ENCODE results near the gene JMJD1C. TPM values are rescaled to one million over a fixed set of nuclear protein-coding genes. Genes with fewer than 3 reads are reported as not detected.

Gene JMJD1C
- total and polyA plus RNA-seq, 12 donors = 36.0 to 124 (median 57.2) TPM

DNA sequence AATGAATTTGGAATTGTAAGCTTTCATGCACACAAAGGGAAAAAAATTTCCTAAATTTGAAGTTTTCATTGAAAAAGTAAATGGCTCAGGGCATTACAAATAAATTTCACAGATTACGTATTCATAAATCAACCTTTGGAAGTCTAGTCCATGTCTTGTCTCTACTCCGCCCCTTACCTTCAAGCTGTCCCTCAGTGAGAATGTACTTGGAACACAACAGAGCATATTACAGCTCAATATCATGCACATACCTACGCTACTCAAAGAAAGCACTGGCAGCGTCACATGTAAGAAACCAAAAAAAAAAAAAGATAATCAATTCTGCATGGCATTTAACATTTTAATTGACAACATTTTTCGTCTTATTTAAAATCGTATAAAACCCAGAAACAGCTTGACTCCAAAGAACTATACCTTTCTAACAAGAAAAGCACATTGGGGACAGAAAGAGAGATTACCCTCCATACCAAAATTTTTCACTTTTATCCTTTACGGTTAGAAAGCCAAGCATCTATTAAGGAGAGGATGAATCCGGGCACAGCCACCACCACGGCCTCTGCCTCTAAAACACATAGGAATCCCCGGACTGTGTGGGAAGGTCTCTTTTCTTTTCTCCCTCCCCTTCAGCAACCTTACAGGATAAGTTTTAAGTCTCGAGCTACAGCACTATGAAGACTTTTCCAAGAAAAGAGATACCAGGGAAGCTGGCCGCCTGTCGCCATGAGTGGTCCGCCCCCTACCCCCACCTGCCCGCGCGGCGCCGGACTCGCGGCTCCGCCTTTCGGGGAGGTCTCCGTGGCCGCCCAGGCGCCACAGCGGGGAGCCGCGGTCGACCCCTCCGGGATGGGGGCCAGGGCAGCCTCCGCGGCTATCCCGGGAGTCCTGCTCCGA lies 1.1 kb downstream of the JMJD1C start:
- WGBS, 4 donors = 7 to 18% (median 8%) methylated on average over 12 to 35 of the region's 35 CpGs

DNA sequence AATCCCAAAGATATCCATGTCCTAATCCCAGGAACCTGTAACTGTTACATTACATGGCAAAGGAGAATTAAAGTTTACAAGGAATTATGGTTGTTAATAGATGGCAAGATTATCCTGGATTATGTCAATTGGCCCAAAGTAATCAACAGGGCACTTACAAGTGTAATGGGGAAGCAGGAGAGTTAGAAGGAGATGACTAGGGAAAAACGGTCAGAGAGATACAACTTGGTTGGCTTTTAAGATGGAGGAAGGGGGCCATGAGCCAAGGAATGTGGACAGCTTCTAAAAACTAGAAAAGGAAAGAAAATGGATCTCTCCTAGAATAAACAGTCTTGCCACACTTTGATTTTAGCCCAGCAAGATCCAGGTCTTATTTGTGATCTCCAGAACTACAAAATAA lies 3.3 kb downstream of the JMJD1C start:
- intact Hi-C loops (cut with DNase I) = loop anchor here in 1 of 2 donors (10.0 kb wide), 2 partner anchors 162 to 248 kb away; no protein-coding TSS in a partner anchor
- no peak for DNase-seq
- no peak overlapping the region for H3K4me3 ChIP-seq
- H3K27ac ChIP-seq = no peak overlapping the region
- peaks cover 0 to 26% of the 10 kb centered on the region in 2 donors for H3K4me1 ChIP-seq (replicated peaks in 1 of 2)
- TF ChIP-seq, protein P1, sequence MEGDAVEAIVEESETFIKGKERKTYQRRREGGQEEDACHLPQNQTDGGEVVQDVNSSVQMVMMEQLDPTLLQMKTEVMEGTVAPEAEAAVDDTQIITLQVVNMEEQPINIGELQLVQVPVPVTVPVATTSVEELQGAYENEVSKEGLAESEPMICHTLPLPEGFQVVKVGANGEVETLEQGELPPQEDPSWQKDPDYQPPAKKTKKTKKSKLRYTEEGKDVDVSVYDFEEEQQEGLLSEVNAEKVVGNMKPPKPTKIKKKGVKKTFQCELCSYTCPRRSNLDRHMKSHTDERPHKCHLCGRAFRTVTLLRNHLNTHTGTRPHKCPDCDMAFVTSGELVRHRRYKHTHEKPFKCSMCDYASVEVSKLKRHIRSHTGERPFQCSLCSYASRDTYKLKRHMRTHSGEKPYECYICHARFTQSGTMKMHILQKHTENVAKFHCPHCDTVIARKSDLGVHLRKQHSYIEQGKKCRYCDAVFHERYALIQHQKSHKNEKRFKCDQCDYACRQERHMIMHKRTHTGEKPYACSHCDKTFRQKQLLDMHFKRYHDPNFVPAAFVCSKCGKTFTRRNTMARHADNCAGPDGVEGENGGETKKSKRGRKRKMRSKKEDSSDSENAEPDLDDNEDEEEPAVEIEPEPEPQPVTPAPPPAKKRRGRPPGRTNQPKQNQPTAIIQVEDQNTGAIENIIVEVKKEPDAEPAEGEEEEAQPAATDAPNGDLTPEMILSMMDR (IDR thresholded peaks at IDR 0.05) = no peak
- no peak for TF ChIP-seq POLR2A (IDR thresholded peaks at IDR 0.05)
- H3K9me3 ChIP-seq (replicated peaks in 1 of 3) = no peaks in the 10 kb centered on the region
- no peaks in the 10 kb centered on the region for H3K36me3 ChIP-seq (replicated peaks in 1 of 2)
- WGBS, 4 donors = 83 to 92% (median 90%) methylated on average over 1 of the region's 1 CpG
- H3K27me3 ChIP-seq = no peaks in the 10 kb centered on the region

More for the DNA sequence above, 1.1 kb downstream of the JMJD1C start:
- peak in 2 of 7 donors; percentile 32 to 33 for DNase-seq
- Histone ChIP-seq H3K36me3 (replicated peaks in 1 of 2) (no peaks in the 10 kb centered on the region), H3K27ac (peak overlapping the region; percentile 53 to 94 (median 91)), H3K27me3 (no peaks in the 10 kb centered on the region), H3K4me3 (peak overlapping the region; percentile 39 to 86 (median 80)), H3K4me1 (replicated peaks in 1 of 2) (peaks cover 0 to 26% of the 10 kb centered on the region in 2 donors), H3K9me3 (replicated peaks in 1 of 3) (no peaks in the 10 kb centered on the region)
- intact Hi-C loops (cut with DNase I) = loop anchor here in 1 of 2 donors (10.0 kb wide), 2 partner anchors 160 to 250 kb away; no protein-coding TSS in a partner anchor
- no peak for TF ChIP-seq POLR2A (IDR thresholded peaks at IDR 0.05)
- TF ChIP-seq, protein P1 (IDR thresholded peaks at IDR 0.05) = no peak

DNA sequence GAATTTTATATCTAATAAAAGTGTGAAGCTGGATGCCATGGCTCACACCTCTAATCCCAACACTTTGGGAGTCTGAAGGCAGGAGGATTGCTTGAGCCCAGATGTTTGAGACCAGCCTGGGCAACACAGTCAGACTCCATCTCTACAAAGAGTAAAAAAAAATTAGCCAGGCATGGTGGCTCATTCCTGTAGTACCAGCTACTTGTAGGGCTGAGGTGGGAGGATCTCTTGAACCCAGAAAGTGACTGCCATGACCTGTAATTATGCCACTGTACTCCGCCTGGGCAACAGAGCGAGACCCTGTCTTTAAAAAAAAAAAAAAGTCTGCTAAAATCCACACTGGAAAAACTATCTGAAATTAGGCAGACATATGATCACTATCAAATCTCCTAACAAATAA lies 7.6 kb downstream of the JMJD1C start:
- intact Hi-C loops (cut with DNase I) = no loop called here
- H3K9me3 ChIP-seq (replicated peaks in 1 of 3) = no peaks in the 10 kb centered on the region
- WGBS, 4 donors = 96 to 99% (median 98%) methylated on average over 2 of the region's 2 CpGs
- no peak overlapping the region for H3K27ac ChIP-seq
- no peaks in the 10 kb centered on the region for H3K27me3 ChIP-seq
- TF ChIP-seq, protein P1 (IDR thresholded peaks at IDR 0.05) = no peak
- TF ChIP-seq POLR2A (IDR thresholded peaks at IDR 0.05) = no peak
- no peaks in the 10 kb centered on the region for H3K36me3 ChIP-seq (replicated peaks in 1 of 2)
- peaks cover 0 to 19% of the 10 kb centered on the region in 2 donors for H3K4me1 ChIP-seq (replicated peaks in 1 of 2)
- no peak for DNase-seq
- H3K4me3 ChIP-seq = no peak overlapping the region

DNA sequence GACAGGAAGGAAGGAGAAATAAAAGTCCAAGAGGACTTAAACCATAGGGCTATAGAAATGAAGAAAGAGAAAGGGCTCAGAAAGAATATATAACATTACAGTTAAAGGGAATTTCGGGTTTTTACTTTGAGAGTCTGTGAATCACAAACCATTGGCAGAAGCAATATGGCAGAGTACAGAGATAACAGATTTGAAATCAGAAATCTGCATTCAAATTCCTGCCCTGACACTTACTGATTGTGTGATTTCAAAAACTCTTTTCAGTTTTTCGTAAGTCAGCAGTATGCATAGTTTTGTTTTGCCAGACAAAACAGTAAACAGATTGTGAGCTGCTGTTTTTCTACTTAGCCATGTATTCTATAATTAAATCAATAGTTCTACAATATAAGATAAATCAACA lies 8.2 kb downstream of the JMJD1C start:
- peaks cover 0 to 19% of the 10 kb centered on the region in 2 donors for H3K4me1 ChIP-seq (replicated peaks in 1 of 2)
- intact Hi-C loops (cut with DNase I) = no loop called here
- DNase-seq = no peak
- TF ChIP-seq, protein P1 (IDR thresholded peaks at IDR 0.05) = no peak
- no peak for TF ChIP-seq POLR2A (IDR thresholded peaks at IDR 0.05)
- no peaks in the 10 kb centered on the region for H3K9me3 ChIP-seq (replicated peaks in 1 of 3)
- H3K4me3 ChIP-seq = no peak overlapping the region
- no peaks in the 10 kb centered on the region for H3K36me3 ChIP-seq (replicated peaks in 1 of 2)
- no peak overlapping the region for H3K27ac ChIP-seq
- 79 to 92% (median 84%) methylated on average over 2 of the region's 2 CpGs for WGBS, 4 donors
- H3K27me3 ChIP-seq = no peaks in the 10 kb centered on the region

Measured in adrenal gland (tissue), 12 donors.